Measurements from ENCODE around the gene EPM2A. TPM values are rescaled to one million over a fixed set of nuclear protein-coding genes. Genes with fewer than 3 reads are reported as not detected.

Gene EPM2A
- polyA plus RNA-seq, 3 donors = 12.8 to 15.8 (median 14.3) TPM

DNA sequence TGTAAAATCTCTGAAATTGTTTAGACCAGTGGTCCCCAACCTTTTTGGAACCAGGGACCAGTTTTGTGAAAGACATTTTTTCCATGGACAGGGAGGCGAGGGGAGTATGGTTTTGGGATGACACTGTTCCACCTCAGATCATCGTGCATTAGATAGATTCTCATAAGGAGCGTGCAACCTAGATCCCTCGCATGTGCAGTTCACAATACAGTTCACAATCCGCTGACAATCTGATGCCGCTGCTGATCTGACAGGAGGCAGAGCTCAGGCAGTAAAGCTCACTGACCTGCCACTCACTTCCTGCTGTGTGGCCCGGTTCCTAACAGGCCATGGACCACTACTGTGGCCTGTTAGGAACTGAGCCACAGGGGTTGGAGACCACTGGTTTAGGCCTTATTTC, 115.2 kb downstream of the EPM2A start:
- DNase-seq = no peak

DNA sequence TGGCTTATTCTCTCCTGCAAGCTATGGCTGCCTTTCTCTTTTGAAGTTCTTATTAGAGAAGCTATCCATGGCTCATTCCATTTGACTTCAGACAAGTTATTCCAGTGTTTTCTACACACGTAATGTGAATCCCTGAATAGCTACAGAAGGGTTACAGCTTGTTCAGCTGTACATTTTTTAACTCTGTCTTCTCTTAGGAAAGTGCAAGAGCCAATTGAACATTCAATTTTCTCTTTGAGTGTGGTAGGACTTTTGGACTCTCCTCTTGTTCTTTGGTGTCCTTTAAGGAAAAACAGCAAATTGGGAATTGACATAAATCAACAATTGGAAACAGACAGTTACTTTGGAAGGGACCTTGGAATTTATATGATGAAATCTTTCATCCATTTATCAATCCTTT, 125.8 kb downstream of the EPM2A start:
- DNase-seq = no peak

DNA sequence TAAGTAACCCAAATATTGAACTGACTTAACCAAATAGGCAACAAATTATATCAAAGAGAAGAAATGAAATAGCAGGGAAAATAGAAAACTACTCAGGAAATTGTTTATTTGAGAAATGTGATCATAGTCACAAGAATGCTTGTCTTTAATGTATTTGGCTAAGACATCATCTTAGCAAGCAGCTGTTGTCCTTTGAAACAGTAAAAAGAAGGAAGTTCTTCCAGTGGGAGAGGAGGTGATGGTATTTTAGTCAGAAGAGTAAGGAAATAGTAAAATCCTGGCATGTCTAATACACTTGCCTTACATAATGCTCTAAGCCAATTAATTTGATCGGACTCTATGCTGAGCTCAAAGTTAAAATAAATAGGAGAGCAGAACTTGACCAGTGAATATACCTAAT, 126.5 kb downstream of the EPM2A start:
- no peak for DNase-seq

DNA sequence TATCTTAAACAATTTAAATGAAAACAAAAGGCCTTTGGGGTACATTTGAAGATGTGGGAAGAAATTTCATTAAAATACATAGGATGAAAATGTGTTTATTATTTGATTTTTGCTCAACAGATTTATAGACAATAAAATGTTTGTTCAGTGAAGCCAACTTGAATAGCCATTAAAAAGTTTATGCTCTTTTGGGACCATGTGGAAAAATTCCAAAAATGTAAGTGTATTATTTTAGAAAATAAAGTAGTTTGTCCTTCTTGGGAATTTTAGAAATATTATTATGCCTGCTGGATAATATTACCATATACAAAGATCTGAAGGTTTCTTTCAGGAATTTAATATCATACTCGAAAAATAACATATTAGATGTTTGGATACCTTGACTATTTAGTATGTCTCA, 131.3 kb downstream of the EPM2A start:
- no peak for DNase-seq

DNA sequence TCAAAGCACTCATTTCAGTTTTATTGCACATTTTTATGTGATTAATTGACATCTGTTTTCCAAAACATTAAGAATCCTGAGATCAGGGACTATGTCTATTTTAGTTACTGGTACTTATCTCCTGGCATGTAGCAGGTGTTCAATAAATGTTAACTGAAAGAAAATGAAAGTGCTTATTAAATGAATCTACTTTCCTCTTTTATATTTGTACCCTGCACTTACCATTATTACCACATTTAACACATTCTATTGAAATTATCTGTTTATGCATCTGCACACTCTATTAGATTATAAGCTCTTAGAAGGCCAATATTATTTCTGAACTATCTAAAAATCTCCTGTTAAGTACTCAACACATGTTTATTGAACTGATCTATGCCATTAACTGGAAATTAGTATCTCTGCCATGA, 131.9 kb downstream of the EPM2A start:
- DNase-seq = no peak

DNA sequence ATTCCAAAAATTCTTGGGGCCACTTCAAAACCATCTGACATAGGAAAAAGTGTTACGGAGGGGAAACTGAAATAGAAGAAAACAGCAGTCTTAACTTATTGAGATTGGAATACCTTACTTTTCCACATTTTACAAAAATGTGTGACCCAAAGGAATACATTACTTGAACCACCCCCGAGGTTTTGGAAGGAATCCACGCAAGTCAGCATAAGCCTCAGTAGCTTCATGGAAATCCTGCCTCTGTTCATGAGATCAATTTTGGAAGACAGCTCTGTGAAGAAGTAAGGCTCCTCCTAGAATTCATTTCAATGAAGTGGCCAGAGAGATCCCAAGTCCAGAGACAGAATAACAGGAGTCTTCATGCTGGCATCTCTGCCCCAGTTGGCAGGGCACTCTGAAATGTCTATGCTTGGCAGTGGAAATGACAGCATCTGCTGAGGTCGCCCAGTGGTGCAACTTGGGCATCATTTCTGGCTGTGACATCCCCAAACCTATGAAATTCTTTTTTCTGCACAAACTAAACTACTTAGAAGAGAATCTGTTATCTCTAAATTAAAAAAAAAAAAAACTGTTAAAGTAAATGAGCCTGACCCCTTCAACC, 132.5 kb downstream of the EPM2A start:
- DNase-seq = no peak

DNA sequence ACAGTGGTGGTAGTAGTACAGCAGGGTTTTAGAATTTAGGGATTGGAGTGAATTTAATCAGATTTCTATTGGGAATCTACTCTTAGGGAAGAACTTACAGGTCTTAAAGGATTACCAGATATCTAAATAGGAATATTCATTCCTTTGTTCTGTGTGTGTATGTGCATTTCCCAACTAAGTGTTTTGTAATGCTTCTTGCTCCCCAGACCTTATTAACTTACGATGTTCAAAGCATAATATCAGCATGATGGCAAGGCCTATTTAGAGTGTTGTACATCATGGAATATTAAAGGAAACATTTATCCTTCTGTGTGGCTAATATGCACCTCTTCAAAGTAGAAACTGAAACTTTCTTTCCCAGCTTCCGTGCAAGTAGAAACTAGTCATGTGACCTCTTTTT, 133.9 kb downstream of the EPM2A start:
- DNase-seq = no peak

DNA sequence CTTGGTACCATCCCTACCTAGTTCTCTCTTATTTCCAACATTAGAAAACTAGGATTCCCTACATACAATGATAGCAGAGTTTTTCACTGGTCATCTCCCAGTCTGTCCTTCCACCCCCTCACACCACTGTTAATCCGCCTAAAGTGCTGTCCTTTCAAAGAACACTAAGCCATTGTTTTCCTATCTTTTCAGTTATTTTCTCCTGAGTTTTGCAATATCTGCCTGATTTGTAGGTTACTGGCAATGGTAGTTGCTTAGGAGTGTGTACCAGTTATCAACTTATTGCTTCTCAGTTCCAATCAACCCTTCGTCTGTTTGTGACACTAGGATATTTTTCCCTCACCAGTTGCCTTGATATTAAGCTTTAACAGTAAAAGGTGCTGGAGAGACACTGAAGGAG, 135.0 kb downstream of the EPM2A start:
- DNase-seq = no peak

DNA sequence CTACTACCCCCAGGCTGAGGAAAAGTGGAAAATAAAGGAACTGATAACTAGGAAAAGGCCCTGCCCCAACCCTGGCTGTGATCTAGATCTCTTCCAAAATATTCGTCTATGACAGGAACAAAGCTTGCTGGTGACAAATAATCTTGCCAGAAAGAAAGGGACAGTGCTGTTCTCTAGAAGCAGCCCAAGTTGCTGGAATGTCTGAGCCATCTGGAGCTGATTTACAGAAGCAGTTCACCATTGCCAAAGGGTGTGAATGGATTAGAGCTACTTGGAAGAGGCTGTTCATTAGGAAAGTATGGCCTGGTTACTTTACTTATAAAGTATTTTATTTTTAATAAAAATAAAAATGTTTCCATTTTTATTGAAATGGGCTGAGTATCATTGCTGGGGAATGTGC, 146.3 kb downstream of the EPM2A start:
- no peak for DNase-seq

DNA sequence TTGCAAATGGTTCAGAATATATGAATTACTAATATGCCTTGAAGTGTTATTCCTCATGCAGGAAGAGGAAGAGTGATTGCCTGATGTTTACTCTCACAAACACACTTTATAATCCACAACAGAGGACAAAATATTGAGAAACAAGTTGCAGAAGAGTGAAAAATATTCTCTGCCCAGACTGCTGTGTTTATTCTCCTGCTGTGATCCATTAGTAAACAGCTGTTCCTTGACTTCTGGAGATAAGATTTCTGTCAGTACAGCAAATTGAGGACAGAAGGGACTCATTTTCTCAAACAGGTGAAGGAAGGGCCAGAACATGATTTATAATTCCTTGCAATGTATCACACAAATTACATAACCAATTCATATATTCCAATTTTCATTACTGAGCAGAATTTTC, 148.0 kb downstream of the EPM2A start:
- no peak for DNase-seq

DNA sequence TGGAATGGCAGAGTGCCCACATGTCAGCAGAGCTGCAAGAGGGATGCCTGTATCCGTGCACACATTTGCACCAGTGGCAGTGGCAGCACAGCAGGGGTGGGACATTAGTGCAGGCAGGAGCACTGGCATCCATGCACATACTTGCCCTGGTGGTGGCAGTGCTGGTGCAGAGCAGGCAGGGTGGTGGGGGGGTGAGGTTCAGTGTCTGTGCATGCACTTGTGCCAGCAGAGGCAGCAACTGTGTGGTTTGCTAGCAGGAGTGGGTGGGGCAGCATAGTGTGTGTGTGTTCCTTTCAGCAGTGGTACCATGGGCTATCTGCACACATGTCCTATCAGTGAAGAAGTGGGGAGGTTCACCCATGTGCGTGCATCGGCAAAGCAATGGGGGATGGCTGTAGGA, 151.6 kb downstream of the EPM2A start:
- no peak for DNase-seq

Other genes starting within 250 kb of the EPM2A start
- 10 to 100 TPM; 10.3 to 10.8 (median 10.6) TPM for gene FBXO30, start 79.3 kb upstream of the EPM2A start, polyA plus RNA-seq (ENCODE audit: insufficient read length in 3 of 3)
- 10 to 100 TPM; 20.2 to 25.2 (median 23.9) TPM for gene SHPRH, start 228.8 kb upstream of the EPM2A start, polyA plus RNA-seq (ENCODE audit: insufficient read length in 3 of 3)

Measured in renal pelvis (tissue), 4 donors.